ENCODE data around the gene OLA1. TPM values are rescaled to one million over a fixed set of nuclear protein-coding genes. Genes with fewer than 3 reads are reported as not detected.

Gene OLA1
- total and polyA plus RNA-seq, 7 experiments from 2014 or later, result 34.4 to 84.7 (median 41.5) TPM

DNA sequence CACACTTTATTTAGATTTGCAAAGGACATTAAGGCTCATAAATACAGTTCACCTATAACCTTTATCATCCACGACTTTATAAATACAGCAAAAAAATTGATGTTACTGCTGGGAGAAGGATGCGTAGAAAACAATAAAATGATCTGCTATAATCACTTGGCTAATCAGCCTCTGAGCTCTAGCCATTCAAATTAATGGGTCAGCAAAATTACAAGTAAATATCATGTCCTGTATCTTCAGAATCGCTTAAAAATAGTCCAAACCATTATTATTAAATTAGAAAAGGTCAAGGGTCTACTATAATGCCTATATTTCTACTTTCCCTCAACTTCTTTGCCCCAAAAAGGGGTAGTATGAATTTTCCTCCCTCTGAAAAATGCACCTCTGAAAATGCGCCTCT is 40.3 kb downstream of the OLA1 start:
- no peaks in the 10 kb centered on the region for H3K27me3 ChIP-seq (ENCODE audit: control insufficient read depth in 2 of 2, insufficient read depth in 2 of 2, low read length in 2 of 2)
- no peak overlapping the region for H3K4me3 Mint-ChIP-seq
- no peak for DNase-seq
- H3K9me3 Mint-ChIP-seq, result no peaks in the 10 kb centered on the region
- no peaks in the 10 kb centered on the region for H3K4me1 ChIP-seq (ENCODE audit: control insufficient read depth in 2 of 2, insufficient read depth in 2 of 2, low read length in 2 of 2)
- H3K27me3 Mint-ChIP-seq, result no peaks in the 10 kb centered on the region
- no peaks in the 10 kb centered on the region for H3K9me3 ChIP-seq (ENCODE audit: control insufficient read depth in 2 of 3, low read length in 3 of 3)
- no peak overlapping the region for H3K27ac Mint-ChIP-seq
- peaks cover 0 to 24% (median 4%) of the 10 kb centered on the region in 7 donors for H3K4me1 Mint-ChIP-seq
- intact Hi-C loops (cut with micrococcal nuclease), result no loop called here
- ChIA-PET CTCF (no interaction called here), POLR2A (no interaction called here)
- H3K36me3 ChIP-seq (ENCODE audit: control insufficient read depth in 2 of 3, insufficient read depth in 3 of 3, low read length in 3 of 3), result no peaks in the 10 kb centered on the region
- H3K27ac ChIP-seq (ENCODE audit: low read depth, low read length), result no peak overlapping the region
- peaks cover 0 to 18% (median 5%) of the 10 kb centered on the region in 5 donors for H3K36me3 Mint-ChIP-seq
- no peak for ATAC-seq
- no peak overlapping the region for H3K4me3 ChIP-seq (ENCODE audit: low read length)

DNA sequence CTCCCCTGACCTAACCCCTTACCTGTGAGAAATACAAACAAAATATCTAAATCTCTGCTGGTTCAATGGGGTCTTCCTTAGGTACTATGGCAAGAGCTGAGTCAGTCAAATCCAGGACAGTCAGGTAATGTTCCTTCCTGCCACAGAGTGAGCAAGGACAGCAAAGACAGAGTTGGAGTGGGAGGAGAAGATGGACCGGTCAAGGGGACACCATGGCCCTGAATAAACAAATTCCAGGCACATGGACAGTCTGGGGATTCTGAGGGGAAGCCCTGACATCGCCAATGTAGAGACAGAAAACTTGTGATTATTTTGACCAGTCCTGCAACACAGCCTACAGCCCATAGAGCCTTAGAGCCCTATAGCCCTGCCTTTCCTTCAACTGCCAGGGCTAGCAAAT is 42.8 kb downstream of the OLA1 start:
- H3K27me3 Mint-ChIP-seq, result no peaks in the 10 kb centered on the region
- Histone ChIP-seq H3K4me1 (ENCODE audit: control insufficient read depth in 2 of 2, insufficient read depth in 2 of 2, low read length in 2 of 2) (no peaks in the 10 kb centered on the region), H3K4me3 (ENCODE audit: low read length) (no peak overlapping the region), H3K36me3 (ENCODE audit: control insufficient read depth in 2 of 3, insufficient read depth in 3 of 3, low read length in 3 of 3) (no peaks in the 10 kb centered on the region), H3K27ac (ENCODE audit: low read depth, low read length) (no peak overlapping the region), H3K27me3 (ENCODE audit: control insufficient read depth in 2 of 2, insufficient read depth in 2 of 2, low read length in 2 of 2) (no peaks in the 10 kb centered on the region), H3K9me3 (ENCODE audit: control insufficient read depth in 2 of 3, low read length in 3 of 3) (no peaks in the 10 kb centered on the region)
- peak overlapping the region in 1 of 9 donors; percentile 66 for H3K27ac Mint-ChIP-seq
- DNase-seq, result no peak
- CTCF ChIA-PET, result interaction anchor here (0.6 kb wide), 1 partner anchor 537 kb away, joined by 3 read pairs; no protein-coding TSS in a partner anchor
- no peak for ATAC-seq
- intact Hi-C loops (cut with micrococcal nuclease), result no loop called here
- POLR2A ChIA-PET, result no interaction called here
- H3K9me3 Mint-ChIP-seq, result no peaks in the 10 kb centered on the region
- no peak overlapping the region for H3K4me3 Mint-ChIP-seq
- H3K36me3 Mint-ChIP-seq, result peaks cover 0 to 26% (median 10%) of the 10 kb centered on the region in 5 donors
- peaks cover 0 to 18% (median 0%) of the 10 kb centered on the region in 7 donors for H3K4me1 Mint-ChIP-seq

DNA sequence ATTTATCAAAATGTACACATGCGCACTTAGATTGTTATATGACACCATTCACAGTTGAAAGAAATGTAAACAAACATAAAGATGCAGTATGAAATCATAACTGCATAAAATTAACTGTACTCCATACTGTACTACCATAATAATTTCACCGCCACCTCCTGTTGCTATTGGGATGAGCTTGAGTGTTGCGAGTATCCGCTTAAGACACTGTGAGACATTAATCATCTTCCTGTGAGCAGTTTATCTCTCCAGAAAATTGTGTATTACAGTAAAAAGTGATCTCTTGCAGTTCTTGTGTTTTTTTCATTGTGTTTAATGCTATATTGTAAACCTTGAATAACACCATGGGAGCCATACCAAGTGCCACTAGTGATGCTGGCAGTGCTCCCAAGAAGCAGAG is 46.1 kb downstream of the OLA1 start:
- intact Hi-C loops (cut with micrococcal nuclease), result no loop called here
- CTCF ChIA-PET, result no interaction called here
- Histone ChIP-seq H3K9me3 (ENCODE audit: control insufficient read depth in 2 of 3, low read length in 3 of 3) (no peaks in the 10 kb centered on the region), H3K4me1 (ENCODE audit: control insufficient read depth in 2 of 2, insufficient read depth in 2 of 2, low read length in 2 of 2) (no peaks in the 10 kb centered on the region), H3K27me3 (ENCODE audit: control insufficient read depth in 2 of 2, insufficient read depth in 2 of 2, low read length in 2 of 2) (no peaks in the 10 kb centered on the region), H3K36me3 (ENCODE audit: control insufficient read depth in 2 of 3, insufficient read depth in 3 of 3, low read length in 3 of 3) (no peaks in the 10 kb centered on the region), H3K27ac (ENCODE audit: low read depth, low read length) (no peak overlapping the region), H3K4me3 (ENCODE audit: low read length) (no peak overlapping the region)
- Mint-ChIP-seq H3K4me1 (peaks cover 0 to 12% (median 4%) of the 10 kb centered on the region in 7 donors), H3K9me3 (no peaks in the 10 kb centered on the region), H3K27ac (no peak overlapping the region), H3K4me3 (no peak overlapping the region), H3K27me3 (no peaks in the 10 kb centered on the region), H3K36me3 (peaks cover 0 to 26% (median 9%) of the 10 kb centered on the region in 5 donors)
- DNase-seq (no peak), ATAC-seq (no peak)
- POLR2A ChIA-PET, result no interaction called here

DNA sequence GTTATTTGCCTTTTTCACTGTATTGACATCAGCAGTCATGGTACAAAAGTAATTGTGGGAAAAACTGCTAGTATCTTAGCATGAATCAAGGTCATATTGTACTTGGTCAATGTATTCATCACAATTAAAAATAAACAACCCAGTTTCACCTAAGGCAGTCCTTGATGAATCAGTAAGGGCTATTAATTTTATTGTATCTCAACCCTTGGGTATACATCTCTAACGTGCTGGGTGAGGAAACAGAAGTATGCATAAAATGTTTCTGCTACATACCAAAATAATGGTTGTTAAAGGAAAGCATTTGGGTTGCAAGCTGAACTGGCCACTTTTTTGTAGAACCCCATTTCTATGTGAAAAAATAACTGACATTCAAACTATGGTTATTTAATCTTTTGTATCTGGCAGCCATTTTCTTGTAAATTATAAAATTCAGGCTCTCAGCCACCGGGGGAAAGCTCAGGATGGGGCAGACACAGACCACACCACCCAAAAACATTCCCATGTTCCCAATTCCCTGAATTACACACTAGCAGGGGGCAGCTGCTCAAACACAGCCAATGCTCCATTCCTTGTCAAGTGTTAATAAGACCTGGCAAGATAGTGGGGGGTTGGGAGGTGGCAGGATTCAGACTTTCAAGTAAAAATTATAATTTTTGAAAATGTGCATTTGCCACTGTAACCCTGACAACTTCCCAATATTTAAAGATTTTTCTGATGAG is 49.3 kb downstream of the OLA1 start:
- CTCF ChIA-PET, result no interaction called here

DNA sequence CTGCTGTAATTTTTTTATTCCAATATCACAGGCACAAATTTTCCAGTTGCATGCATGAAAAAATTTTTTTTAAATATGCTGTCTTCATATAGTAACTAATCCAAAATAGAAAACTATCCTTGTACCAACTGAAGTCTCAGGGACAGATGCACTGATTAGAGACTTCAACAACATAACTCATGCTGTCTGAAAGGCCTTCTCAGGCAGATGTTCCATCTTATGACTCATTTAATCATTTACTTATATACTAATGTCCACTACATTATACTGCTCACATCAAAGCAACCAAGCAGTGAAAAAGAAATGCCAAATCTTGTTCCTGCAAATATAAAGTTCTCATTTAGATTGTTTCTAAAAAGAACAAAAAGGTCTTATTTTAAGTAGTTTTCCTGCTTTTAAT is 53.1 kb downstream of the OLA1 start:
- Mint-ChIP-seq H3K36me3 (peaks cover 0 to 4% (median 1%) of the 10 kb centered on the region in 5 donors), H3K4me3 (no peak overlapping the region), H3K9me3 (no peaks in the 10 kb centered on the region), H3K4me1 (peaks cover 0 to 10% (median 0%) of the 10 kb centered on the region in 7 donors), H3K27ac (no peak overlapping the region), H3K27me3 (no peaks in the 10 kb centered on the region)
- intact Hi-C loops (cut with micrococcal nuclease), result no loop called here
- DNase-seq (no peak), ATAC-seq (no peak)
- POLR2A ChIA-PET, result no interaction called here
- no peaks in the 10 kb centered on the region for H3K36me3 ChIP-seq (ENCODE audit: control insufficient read depth in 2 of 3, insufficient read depth in 3 of 3, low read length in 3 of 3)
- H3K9me3 ChIP-seq (ENCODE audit: control insufficient read depth in 2 of 3, low read length in 3 of 3), result no peaks in the 10 kb centered on the region
- no peaks in the 10 kb centered on the region for H3K4me1 ChIP-seq (ENCODE audit: control insufficient read depth in 2 of 2, insufficient read depth in 2 of 2, low read length in 2 of 2)
- no peak overlapping the region for H3K4me3 ChIP-seq (ENCODE audit: low read length)
- H3K27ac ChIP-seq (ENCODE audit: low read depth, low read length), result no peak overlapping the region
- H3K27me3 ChIP-seq (ENCODE audit: control insufficient read depth in 2 of 2, insufficient read depth in 2 of 2, low read length in 2 of 2), result no peaks in the 10 kb centered on the region
- CTCF ChIA-PET, result no interaction called here

More for the DNA sequence above, 49.3 kb downstream of the OLA1 start:
- H3K4me3 ChIP-seq (ENCODE audit: low read length), result no peak overlapping the region
- no peak for DNase-seq
- no peaks in the 10 kb centered on the region for H3K36me3 ChIP-seq (ENCODE audit: control insufficient read depth in 2 of 3, insufficient read depth in 3 of 3, low read length in 3 of 3)
- H3K9me3 ChIP-seq (ENCODE audit: control insufficient read depth in 2 of 3, low read length in 3 of 3), result no peaks in the 10 kb centered on the region
- POLR2A ChIA-PET, result no interaction called here
- no peak overlapping the region for H3K27ac ChIP-seq (ENCODE audit: low read depth, low read length)
- peaks cover 0 to 5% (median 0%) of the 10 kb centered on the region in 7 donors for H3K4me1 Mint-ChIP-seq
- no peaks in the 10 kb centered on the region for H3K27me3 Mint-ChIP-seq
- H3K36me3 Mint-ChIP-seq, result peaks cover 0 to 18% (median 5%) of the 10 kb centered on the region in 5 donors
- no peak overlapping the region for H3K27ac Mint-ChIP-seq
- no peaks in the 10 kb centered on the region for H3K4me1 ChIP-seq (ENCODE audit: control insufficient read depth in 2 of 2, insufficient read depth in 2 of 2, low read length in 2 of 2)
- no peak overlapping the region for H3K4me3 Mint-ChIP-seq
- H3K9me3 Mint-ChIP-seq, result no peaks in the 10 kb centered on the region
- no peaks in the 10 kb centered on the region for H3K27me3 ChIP-seq (ENCODE audit: control insufficient read depth in 2 of 2, insufficient read depth in 2 of 2, low read length in 2 of 2)
- intact Hi-C loops (cut with micrococcal nuclease), result no loop called here
- no peak for ATAC-seq

DNA sequence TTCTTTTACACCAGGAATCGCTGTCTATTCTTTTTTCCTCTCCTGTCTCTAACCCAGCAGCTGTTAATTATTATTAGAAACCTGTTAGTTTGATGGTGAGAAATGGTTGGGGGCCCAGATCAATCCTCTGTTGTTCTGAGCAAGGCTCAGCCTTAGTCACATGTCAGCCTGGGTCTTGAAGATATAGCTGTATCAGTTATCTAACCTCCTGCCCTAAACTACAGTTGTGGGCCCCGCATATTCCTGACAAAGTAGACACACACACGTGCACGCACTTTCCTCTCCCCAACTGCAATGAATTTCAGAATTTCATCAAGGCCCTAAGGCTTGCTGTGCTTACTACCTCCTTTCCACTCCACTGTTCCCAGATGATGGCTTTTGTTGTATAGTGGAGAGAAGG is 54.6 kb downstream of the OLA1 start:
- ATAC-seq (no peak), DNase-seq (no peak)
- ChIA-PET CTCF (no interaction called here), POLR2A (no interaction called here)
- intact Hi-C loops (cut with micrococcal nuclease), result no loop called here
- Histone ChIP-seq H3K9me3 (ENCODE audit: control insufficient read depth in 2 of 3, low read length in 3 of 3) (no peaks in the 10 kb centered on the region), H3K4me3 (ENCODE audit: low read length) (no peak overlapping the region), H3K27me3 (ENCODE audit: control insufficient read depth in 2 of 2, insufficient read depth in 2 of 2, low read length in 2 of 2) (no peaks in the 10 kb centered on the region), H3K27ac (ENCODE audit: low read depth, low read length) (no peak overlapping the region), H3K36me3 (ENCODE audit: control insufficient read depth in 2 of 3, insufficient read depth in 3 of 3, low read length in 3 of 3) (no peaks in the 10 kb centered on the region), H3K4me1 (ENCODE audit: control insufficient read depth in 2 of 2, insufficient read depth in 2 of 2, low read length in 2 of 2) (no peaks in the 10 kb centered on the region)
- no peaks in the 10 kb centered on the region for H3K9me3 Mint-ChIP-seq
- H3K4me1 Mint-ChIP-seq, result peaks cover 0 to 10% (median 4%) of the 10 kb centered on the region in 7 donors
- H3K4me3 Mint-ChIP-seq, result no peak overlapping the region
- no peak overlapping the region for H3K27ac Mint-ChIP-seq
- no peaks in the 10 kb centered on the region for H3K27me3 Mint-ChIP-seq
- peaks cover 0 to 4% (median 1%) of the 10 kb centered on the region in 5 donors for H3K36me3 Mint-ChIP-seq

DNA sequence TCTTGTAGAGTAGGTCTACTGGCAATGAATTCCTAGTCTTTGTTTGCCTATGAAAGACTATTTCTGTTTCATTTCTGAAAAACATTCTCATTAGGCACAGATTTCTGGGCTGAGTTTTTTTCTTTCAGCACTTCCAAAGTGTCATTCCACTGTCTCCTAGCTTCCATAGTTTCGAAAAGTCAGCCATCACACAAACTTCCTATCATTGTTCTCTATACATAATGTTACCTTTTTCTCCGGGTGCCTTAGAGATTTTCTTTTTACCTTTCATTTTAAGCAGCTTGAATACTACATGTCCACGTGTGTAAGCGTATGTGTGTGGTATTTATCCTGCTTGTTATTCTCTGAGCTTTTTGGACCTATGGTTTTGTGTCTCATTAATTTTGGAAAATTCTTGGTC is 55.7 kb downstream of the OLA1 start:
- DNase-seq, result no peak
- Histone ChIP-seq H3K27me3 (ENCODE audit: control insufficient read depth in 2 of 2, insufficient read depth in 2 of 2, low read length in 2 of 2) (no peaks in the 10 kb centered on the region), H3K9me3 (ENCODE audit: control insufficient read depth in 2 of 3, low read length in 3 of 3) (no peaks in the 10 kb centered on the region), H3K4me1 (ENCODE audit: control insufficient read depth in 2 of 2, insufficient read depth in 2 of 2, low read length in 2 of 2) (no peaks in the 10 kb centered on the region), H3K4me3 (ENCODE audit: low read length) (no peak overlapping the region), H3K36me3 (ENCODE audit: control insufficient read depth in 2 of 3, insufficient read depth in 3 of 3, low read length in 3 of 3) (no peaks in the 10 kb centered on the region), H3K27ac (ENCODE audit: low read depth, low read length) (no peak overlapping the region)
- Mint-ChIP-seq H3K27ac (peak overlapping the region in 1 of 9 donors; percentile 5), H3K36me3 (peaks cover 0 to 9% (median 4%) of the 10 kb centered on the region in 5 donors), H3K9me3 (no peaks in the 10 kb centered on the region), H3K27me3 (no peaks in the 10 kb centered on the region), H3K4me1 (peaks cover 0 to 9% (median 4%) of the 10 kb centered on the region in 7 donors), H3K4me3 (no peak overlapping the region)
- ChIA-PET POLR2A (no interaction called here), CTCF (no interaction called here)
- intact Hi-C loops (cut with micrococcal nuclease), result no loop called here
- no peak for ATAC-seq

Measured in naive thymus-derived CD4-positive, alpha-beta T cell (primary cell).